Central memory CD8-positive, alpha-beta T cell (primary cell): ENCODE measurements around the gene RAB44.
"Not testable (repeated sequence)": the region's sequence is repeated elsewhere in the genome, so short reads cannot be mapped to it uniquely, and the experiment has no call there.

Experiments used
- ATAC-seq: fragments of 150-1000 bp; cut with Tn5 transposase; replicated peaks from 2 replicates; pipeline ENCODE4 v1.10.0; 2022; ENCODE audit warnings: mild to moderate bottlenecking, moderate FRiP score, moderate number of reproducible peaks; ENCODE audit not compliant: poor library complexity, severe bottlenecking; ENCODE audit errors: extremely low read depth
- DNase-seq, 2 donors: peaks; one replicate each; pipeline ENCODE4 v3.0.0; 2021; ENCODE audit warnings: low spot score in 2 of 2
- H3K27ac Mint-ChIP-seq: one replicate; pipeline ENCODE4 v1.8.0; 2022; ENCODE audit warnings: low read depth, mild to moderate bottlenecking, moderate library complexity, mixed read lengths
- H3K27me3 Mint-ChIP-seq: one replicate; pipeline ENCODE4 v1.8.0; 2022; ENCODE audit warnings: mixed read lengths
- H3K36me3 Mint-ChIP-seq: one replicate; pipeline ENCODE4 v1.8.0; 2022; ENCODE audit warnings: mild to moderate bottlenecking, moderate library complexity, mixed read lengths; ENCODE audit not compliant: insufficient read depth
- H3K4me1 Mint-ChIP-seq: one replicate; pipeline ENCODE4 v1.8.0; 2022; ENCODE audit warnings: mixed read lengths
- H3K4me3 Mint-ChIP-seq: one replicate; pipeline ENCODE4 v1.8.0; 2022; ENCODE audit warnings: mild to moderate bottlenecking, moderate library complexity, mixed read lengths
- H3K9me3 Mint-ChIP-seq: one replicate; pipeline ENCODE4 v1.8.0; 2022; ENCODE audit warnings: mixed read lengths

The RAB44 gene

GRCh38 chr6:36715469-36715868 lies 17.8 kb downstream of the RAB44 start:
- no peaks in the 10 kb centered on the region for H3K4me1 Mint-ChIP-seq
- H3K36me3 Mint-ChIP-seq, result no peaks in the 10 kb centered on the region
- ATAC-seq (no peak), DNase-seq (no peak)
- no peak overlapping the region for H3K4me3 Mint-ChIP-seq
- no peaks in the 10 kb centered on the region for H3K27me3 Mint-ChIP-seq
- H3K9me3 Mint-ChIP-seq, result no peaks in the 10 kb centered on the region
- no peak overlapping the region for H3K27ac Mint-ChIP-seq

GRCh38 chr6:36716476-36717093 lies 19.0 kb downstream of the RAB44 start:
- no peak for DNase-seq
- no peaks in the 10 kb centered on the region for H3K36me3 Mint-ChIP-seq
- ATAC-seq, result no peak
- no peaks in the 10 kb centered on the region for H3K9me3 Mint-ChIP-seq
- H3K27ac Mint-ChIP-seq, result no peak overlapping the region
- no peak overlapping the region for H3K4me3 Mint-ChIP-seq
- H3K4me1 Mint-ChIP-seq, result no peaks in the 10 kb centered on the region
- H3K27me3 Mint-ChIP-seq, result no peaks in the 10 kb centered on the region

GRCh38 chr6:36717231-36717825 lies 19.7 kb downstream of the RAB44 start:
- Mint-ChIP-seq H3K36me3 (no peaks in the 10 kb centered on the region), H3K4me3 (no peak overlapping the region), H3K9me3 (no peaks in the 10 kb centered on the region), H3K27me3 (no peaks in the 10 kb centered on the region), H3K4me1 (no peaks in the 10 kb centered on the region), H3K27ac (no peak overlapping the region)
- ATAC-seq (no peak), DNase-seq (no peak)

GRCh38 chr6:36717871-36718540 lies 20.4 kb downstream of the RAB44 start:
- DNase-seq (no peak), ATAC-seq (no peak)
- Mint-ChIP-seq H3K27me3 (no peaks in the 10 kb centered on the region), H3K4me1 (no peaks in the 10 kb centered on the region), H3K36me3 (no peaks in the 10 kb centered on the region), H3K27ac (no peak overlapping the region), H3K9me3 (no peaks in the 10 kb centered on the region), H3K4me3 (no peak overlapping the region)

GRCh38 chr6:36718560-36718959 lies 20.9 kb downstream of the RAB44 start:
- no peaks in the 10 kb centered on the region for H3K27me3 Mint-ChIP-seq
- no peak overlapping the region for H3K27ac Mint-ChIP-seq
- no peak for DNase-seq
- no peak for ATAC-seq
- H3K4me1 Mint-ChIP-seq, result no peaks in the 10 kb centered on the region
- no peaks in the 10 kb centered on the region for H3K9me3 Mint-ChIP-seq
- H3K36me3 Mint-ChIP-seq, result no peaks in the 10 kb centered on the region
- no peak overlapping the region for H3K4me3 Mint-ChIP-seq

GRCh38 chr6:36719126-36719525 lies 21.5 kb downstream of the RAB44 start:
- H3K4me3 Mint-ChIP-seq, result no peak overlapping the region
- no peak overlapping the region for H3K27ac Mint-ChIP-seq
- DNase-seq (no peak), ATAC-seq (no peak)
- H3K4me1 Mint-ChIP-seq, result no peaks in the 10 kb centered on the region
- H3K27me3 Mint-ChIP-seq, result no peaks in the 10 kb centered on the region
- H3K9me3 Mint-ChIP-seq, result no peaks in the 10 kb centered on the region
- no peaks in the 10 kb centered on the region for H3K36me3 Mint-ChIP-seq

GRCh38 chr6:36720251-36721141 lies 22.9 kb downstream of the RAB44 start:
- ATAC-seq, result no peak
- Mint-ChIP-seq H3K4me3 (no peak overlapping the region), H3K4me1 (peaks cover 4% of the 10 kb centered on the region), H3K36me3 (no peaks in the 10 kb centered on the region), H3K27ac (no peak overlapping the region), H3K27me3 (no peaks in the 10 kb centered on the region), H3K9me3 (no peaks in the 10 kb centered on the region)
- DNase-seq, result no peak

- Mint-ChIP-seq H3K9me3 (no peaks in the 10 kb centered on the region), H3K4me1 (peaks cover 4% of the 10 kb centered on the region), H3K27ac (no peak overlapping the region), H3K27me3 (no peaks in the 10 kb centered on the region), H3K36me3 (no peaks in the 10 kb centered on the region), H3K4me3 (no peak overlapping the region)
- no peak for ATAC-seq
- no peak for DNase-seq
These were observed 23.9 kb downstream of the RAB44 start for GRCh38 chr6:36721369-36722140.

GRCh38 chr6:36722365-36722764 lies 24.7 kb downstream of the RAB44 start:
- no peaks in the 10 kb centered on the region for H3K36me3 Mint-ChIP-seq
- no peaks in the 10 kb centered on the region for H3K27me3 Mint-ChIP-seq
- no peak for ATAC-seq
- H3K9me3 Mint-ChIP-seq, result no peaks in the 10 kb centered on the region
- no peak overlapping the region for H3K27ac Mint-ChIP-seq
- no peak for DNase-seq
- H3K4me1 Mint-ChIP-seq, result peaks cover 4% of the 10 kb centered on the region
- H3K4me3 Mint-ChIP-seq, result no peak overlapping the region

- H3K36me3 Mint-ChIP-seq, result no peaks in the 10 kb centered on the region
- DNase-seq, result no peak
- no peak overlapping the region for H3K27ac Mint-ChIP-seq
- no peaks in the 10 kb centered on the region for H3K27me3 Mint-ChIP-seq
- peaks cover 9% of the 10 kb centered on the region for H3K4me1 Mint-ChIP-seq
- H3K4me3 Mint-ChIP-seq, result no peak overlapping the region
- no peak for ATAC-seq
- H3K9me3 Mint-ChIP-seq, result no peaks in the 10 kb centered on the region
These were observed 25.3 kb downstream of the RAB44 start for GRCh38 chr6:36722879-36723278.

- H3K4me3 Mint-ChIP-seq, H3K36me3 Mint-ChIP-seq, H3K27me3 Mint-ChIP-seq: not testable (repeated sequence)
These were observed 26.4 kb downstream of the RAB44 start for GRCh38 chr6:36723992-36724391.

More at GRCh38 chr6:36723992-36724391, 26.4 kb downstream of the RAB44 start:
- H3K9me3 Mint-ChIP-seq, DNase-seq, ATAC-seq, H3K27ac Mint-ChIP-seq: not testable (repeated sequence)
- H3K4me1 Mint-ChIP-seq, result peaks cover 16% of the 10 kb centered on the region
